ENCODE measurements around the gene SH3GLB2. TPM values are rescaled to one million over a fixed set of nuclear protein-coding genes. Genes with fewer than 3 reads are reported as not detected.
A peak's percentile ranks its signal among the peaks of the same experiment; 100 is the strongest.
"Not testable (repeated sequence)": the region's sequence is repeated elsewhere in the genome, so short reads cannot be mapped to it uniquely, and the experiment has no call there.

Gene SH3GLB2
- total RNA-seq, 4 donors from 2014 or later, result 35.1 to 126 (median 81.8) TPM

GRCh38 chr9:129037767-129038098 is 9.6 kb upstream of the SH3GLB2 start:
- no peak for DNase-seq
- Histone ChIP-seq H3K36me3 (no peaks in the 10 kb centered on the region), H3K27me3 (no peaks in the 10 kb centered on the region), H3K4me1 (peaks cover 0 to 11% of the 10 kb centered on the region in 2 donors), H3K4me3 (peak overlapping the region; percentile 78 to 96), H3K27ac (peak overlapping the region in 1 of 2 donors; percentile 12), H3K9me3 (no peaks in the 10 kb centered on the region)
- intact Hi-C loops (cut with DNase I; ENCODE audit: low total_unique reads), result no loop called here
- TF ChIP-seq POLR2A (IDR thresholded peaks at IDR 0.05) (no peak), CTCF (IDR thresholded peaks at IDR 0.05) (no peak)

- peak overlapping the region; percentile 78 to 96 for H3K4me3 ChIP-seq
- intact Hi-C loops (cut with DNase I; ENCODE audit: low total_unique reads), result no loop called here
- no peaks in the 10 kb centered on the region for H3K27me3 ChIP-seq
Measured at GRCh38 chr9:129036923-129037766, 9.0 kb upstream of the SH3GLB2 start.

GRCh38 chr9:129036241-129036922 is 8.3 kb upstream of the SH3GLB2 start, which contains the start of gene MIGA2:
TSS of gene MIGA2 (plus strand) at chr9:129036626. CDS start at chr9:129040595, 3,969 bp downstream.
- TF ChIP-seq POLR2A (IDR thresholded peaks at IDR 0.05) (peak; percentile 71 to 84), CTCF (IDR thresholded peaks at IDR 0.05) (peak in 1 of 4 experiments; percentile 53)
- intact Hi-C loops (cut with DNase I; ENCODE audit: low total_unique reads), result no loop called here
- Histone ChIP-seq H3K9me3 (no peaks in the 10 kb centered on the region), H3K36me3 (no peaks in the 10 kb centered on the region), H3K4me1 (peaks cover 0 to 11% of the 10 kb centered on the region in 2 donors), H3K4me3 (peak within 1 kb of the TSS; percentile 78 to 96), H3K27me3 (no peaks in the 10 kb centered on the region), H3K27ac (peak within 1 kb of the TSS; percentile 79 to 85)
- DNase-seq, result peak; percentile 97 to 99

More at GRCh38 chr9:129036923-129037766, 9.0 kb upstream of the SH3GLB2 start:
- Histone ChIP-seq H3K36me3 (no peaks in the 10 kb centered on the region), H3K4me1 (peaks cover 0 to 11% of the 10 kb centered on the region in 2 donors), H3K9me3 (no peaks in the 10 kb centered on the region), H3K27ac (peak overlapping the region; percentile 40 to 78)
- TF ChIP-seq CTCF (IDR thresholded peaks at IDR 0.05) (no peak), POLR2A (IDR thresholded peaks at IDR 0.05) (no peak)
- no peak for DNase-seq

- H3K9me3 ChIP-seq; H3K36me3 ChIP-seq; H3K27me3 ChIP-seq; intact Hi-C loops (cut with DNase I; ENCODE audit: low total_unique reads): not testable (repeated sequence)
- H3K4me3 ChIP-seq, result peak overlapping the region; percentile 40 to 78
- peak overlapping the region; percentile 79 to 85 for H3K27ac ChIP-seq
- DNase-seq, result peak in 1 of 2 donors; percentile 36
- H3K4me1 ChIP-seq, result peaks cover 0 to 11% of the 10 kb centered on the region in 2 donors
Measured at GRCh38 chr9:129035838-129036237, 7.7 kb upstream of the SH3GLB2 start.

GRCh38 chr9:129033216-129033615 is 5.1 kb upstream of the SH3GLB2 start:
- intact Hi-C loops (cut with DNase I; ENCODE audit: low total_unique reads), result no loop called here
- TF ChIP-seq CTCF (IDR thresholded peaks at IDR 0.05) (no peak), POLR2A (IDR thresholded peaks at IDR 0.05) (no peak)
- no peak for DNase-seq
- no peak overlapping the region for H3K4me3 ChIP-seq
- H3K4me1 ChIP-seq, result peaks cover 0 to 11% of the 10 kb centered on the region in 2 donors
- H3K9me3 ChIP-seq, result no peaks in the 10 kb centered on the region
- no peaks in the 10 kb centered on the region for H3K27me3 ChIP-seq
- H3K27ac ChIP-seq, result no peak overlapping the region
- no peaks in the 10 kb centered on the region for H3K36me3 ChIP-seq
